Mononuclear cell (primary cell): ENCODE data around the gene HDAC4. TPM values are rescaled to one million over a fixed set of nuclear protein-coding genes. Genes with fewer than 3 reads are reported as not detected.
A peak's percentile ranks its signal among the peaks of the same experiment; 100 is the strongest.

ENCODE experiments used
- H3K27me3 ChIP-seq: 2 replicates; pipeline ENCODE4 v1.6.0; 2011; ENCODE audit warnings: low read length, control low read depth; ENCODE audit not compliant: insufficient read depth
- H3K4me1 ChIP-seq: 2 replicates; pipeline ENCODE4 v1.5.1; 2011; ENCODE audit warnings: mild to moderate bottlenecking, low read length, control low read depth; ENCODE audit not compliant: insufficient read depth
- H3K4me3 ChIP-seq: 2 replicates; pipeline ENCODE4 v1.5.1; 2011; ENCODE audit warnings: mild to moderate bottlenecking, low read length, moderate library complexity
- H3K9me3 ChIP-seq: 2 replicates; pipeline ENCODE4 v1.5.1; 2011; ENCODE audit warnings: low read depth, mild to moderate bottlenecking, control low read depth, low read length
- total RNA-seq: library from RNA; depleted of rRNA; stranded (reverse); fragments of >200 nt; gene quantifications from one replicate; pipeline ENCODE4 v1.2.3, GENCODE V29; 2012

The HDAC4 gene
- total RNA-seq, 1 donor = 27.7 TPM

DNA sequence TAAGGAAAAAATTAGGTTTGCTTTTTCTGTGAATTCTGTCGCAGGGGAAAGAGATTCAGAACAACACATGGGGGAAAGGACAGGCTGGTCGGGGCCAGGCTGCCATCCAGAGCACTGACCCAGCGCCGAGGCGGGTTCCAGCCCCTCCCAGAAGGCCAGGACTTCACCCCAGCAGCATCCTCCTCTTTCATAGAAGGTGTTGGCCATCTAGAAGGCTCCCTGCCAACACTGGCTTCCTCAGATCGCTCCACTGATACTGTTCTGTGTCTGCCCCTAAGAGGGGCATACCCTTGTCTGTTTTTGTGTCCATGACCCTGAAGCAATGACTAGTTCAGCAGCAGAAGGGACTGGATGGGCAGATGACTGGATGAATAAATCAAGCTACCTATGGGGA is 144.5 kb downstream of the HDAC4 start:
- no peak overlapping the region for H3K4me3 ChIP-seq
- no peaks in the 10 kb centered on the region for H3K27me3 ChIP-seq
- H3K9me3 ChIP-seq = no peaks in the 10 kb centered on the region
- peaks cover 96% of the 10 kb centered on the region for H3K4me1 ChIP-seq

DNA sequence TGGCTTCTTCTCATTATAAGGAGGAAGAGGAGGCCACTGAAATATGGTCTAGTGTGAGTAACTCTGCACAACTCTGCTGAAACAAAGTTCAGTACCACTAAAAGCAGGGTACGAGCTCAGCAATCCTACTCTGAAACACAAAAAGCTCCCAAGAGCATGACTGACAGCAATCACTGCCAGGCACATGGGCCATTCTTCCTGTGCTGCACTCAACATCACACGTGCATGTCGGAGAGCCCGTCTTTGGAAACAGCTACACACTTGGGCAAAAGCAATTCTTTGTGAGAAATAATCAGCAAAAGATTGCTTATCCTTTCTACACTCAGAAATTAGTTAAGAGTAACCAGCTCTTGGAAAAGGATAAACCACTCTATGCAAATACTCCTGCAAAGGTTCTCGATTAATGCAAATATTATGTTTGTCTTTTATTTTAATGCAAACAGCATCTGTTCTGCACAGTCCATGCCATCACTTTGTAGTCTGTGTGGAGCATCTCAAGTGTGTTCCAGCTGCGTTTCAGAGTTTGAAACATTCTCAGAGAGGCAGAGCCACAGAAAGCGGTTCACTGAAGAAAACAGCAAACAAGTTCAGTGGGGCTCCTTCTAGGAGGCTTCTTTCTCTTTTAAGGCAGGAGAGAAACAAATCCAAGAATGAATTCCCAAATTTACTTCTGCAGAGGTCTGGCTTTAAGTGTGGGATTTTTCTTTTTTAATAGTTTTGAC is 145.0 kb downstream of the HDAC4 start:
- H3K9me3 ChIP-seq = no peaks in the 10 kb centered on the region
- peaks cover 95% of the 10 kb centered on the region for H3K4me1 ChIP-seq
- no peak overlapping the region for H3K4me3 ChIP-seq
- H3K27me3 ChIP-seq = no peaks in the 10 kb centered on the region

DNA sequence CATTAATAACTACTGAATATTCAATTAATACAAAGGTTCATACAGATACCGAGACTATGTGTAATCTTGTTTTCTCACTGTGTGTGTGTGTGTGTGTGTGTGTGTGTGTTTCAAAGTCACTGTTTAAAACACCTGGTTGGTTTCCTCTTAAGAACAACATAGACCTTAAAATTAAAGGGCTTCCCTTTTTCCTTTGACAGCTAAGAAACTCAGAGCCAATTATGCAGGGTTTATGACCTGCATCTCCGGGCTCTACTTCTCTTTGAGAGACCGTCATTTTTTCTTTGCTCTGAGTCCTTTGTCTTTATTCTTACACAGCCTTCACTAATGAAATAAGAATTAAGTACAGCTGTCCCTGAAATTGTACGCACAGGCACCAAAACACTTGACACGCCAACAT is 145.6 kb downstream of the HDAC4 start:
- Histone ChIP-seq H3K4me1 (peaks cover 95% of the 10 kb centered on the region), H3K9me3 (no peaks in the 10 kb centered on the region), H3K27me3 (no peaks in the 10 kb centered on the region), H3K4me3 (no peak overlapping the region)

DNA sequence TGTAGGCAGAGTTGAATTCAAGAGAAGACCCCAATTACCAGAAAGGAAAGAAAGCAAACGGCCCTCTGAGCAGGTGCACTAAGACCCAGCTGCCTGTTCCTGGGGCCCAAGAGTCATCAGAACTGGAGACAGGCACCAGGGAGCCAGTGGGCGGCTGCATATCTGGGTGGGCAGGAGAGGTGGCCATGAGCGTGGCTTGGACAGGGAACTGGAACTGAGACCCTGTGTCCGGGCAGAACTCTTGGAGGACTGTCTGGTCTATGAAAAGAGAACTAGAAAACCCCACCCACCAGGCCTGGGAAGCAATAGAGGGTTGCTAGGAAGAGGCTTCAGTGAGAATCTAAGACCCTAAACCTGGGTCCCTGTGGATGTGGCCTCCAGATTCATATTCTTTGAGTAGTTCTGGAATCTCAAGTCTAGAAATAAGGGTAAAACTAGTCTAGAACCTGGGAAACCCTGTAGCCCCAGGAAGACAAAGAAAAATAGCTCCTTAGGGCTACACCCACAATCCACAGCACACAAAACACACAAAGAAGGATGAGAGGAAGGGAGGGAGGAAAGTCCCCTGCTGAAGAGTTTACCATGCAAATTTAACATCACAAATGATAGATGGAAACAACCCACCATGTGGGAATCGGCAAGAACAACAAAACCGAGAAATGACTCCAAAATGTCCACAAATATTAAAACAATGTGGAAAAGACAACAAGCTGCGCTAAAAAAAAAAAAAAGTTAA is 147.0 kb downstream of the HDAC4 start:
- Histone ChIP-seq H3K27me3 (no peaks in the 10 kb centered on the region), H3K4me1 (peaks cover 92% of the 10 kb centered on the region)

DNA sequence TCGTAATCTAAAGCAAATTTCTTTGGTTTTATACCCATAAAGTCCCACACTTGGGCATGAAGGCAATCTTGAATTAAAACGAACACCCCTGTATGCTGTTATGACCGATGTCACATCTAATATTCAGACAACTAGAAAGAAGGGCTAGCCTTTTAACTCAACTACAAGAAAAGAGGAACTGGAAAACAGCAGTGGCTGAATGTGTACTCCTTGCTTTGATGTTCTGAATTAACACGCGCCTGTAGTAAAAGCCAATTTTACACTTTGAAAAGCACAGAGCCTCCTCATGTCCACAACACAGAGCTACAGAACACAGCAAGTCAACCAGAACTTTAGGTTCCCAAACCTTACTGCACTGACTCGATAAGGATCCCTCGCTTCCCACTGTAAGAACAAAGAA is 147.6 kb downstream of the HDAC4 start:
- no peaks in the 10 kb centered on the region for H3K27me3 ChIP-seq
- peak overlapping the region; percentile 3 for H3K4me3 ChIP-seq
- peaks cover 86% of the 10 kb centered on the region for H3K4me1 ChIP-seq
- no peaks in the 10 kb centered on the region for H3K9me3 ChIP-seq

More for the DNA sequence above, 147.0 kb downstream of the HDAC4 start:
- Histone ChIP-seq H3K4me3 (no peak overlapping the region), H3K9me3 (no peaks in the 10 kb centered on the region)

DNA sequence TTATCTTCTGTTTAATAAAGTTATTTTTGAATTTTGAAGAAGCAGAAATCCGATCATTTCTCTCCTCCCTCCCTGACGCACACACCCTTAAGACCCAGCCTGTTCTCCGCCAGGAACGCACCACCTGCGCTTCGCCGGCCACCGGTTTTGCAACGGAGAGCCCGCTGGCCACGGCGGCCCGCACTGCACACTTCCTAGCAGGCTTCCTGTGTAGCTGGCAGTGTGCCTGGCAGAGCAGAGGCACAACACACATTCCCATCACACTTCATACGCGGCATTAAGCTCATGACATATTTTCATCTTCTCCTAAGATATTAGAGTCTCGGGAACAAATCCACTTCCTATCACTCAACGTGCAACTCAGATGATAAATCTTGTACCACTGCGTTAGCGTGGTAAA is 148.0 kb downstream of the HDAC4 start:
- Histone ChIP-seq H3K27me3 (no peaks in the 10 kb centered on the region), H3K9me3 (no peaks in the 10 kb centered on the region), H3K4me1 (peaks cover 83% of the 10 kb centered on the region), H3K4me3 (peak overlapping the region; percentile 3)

DNA sequence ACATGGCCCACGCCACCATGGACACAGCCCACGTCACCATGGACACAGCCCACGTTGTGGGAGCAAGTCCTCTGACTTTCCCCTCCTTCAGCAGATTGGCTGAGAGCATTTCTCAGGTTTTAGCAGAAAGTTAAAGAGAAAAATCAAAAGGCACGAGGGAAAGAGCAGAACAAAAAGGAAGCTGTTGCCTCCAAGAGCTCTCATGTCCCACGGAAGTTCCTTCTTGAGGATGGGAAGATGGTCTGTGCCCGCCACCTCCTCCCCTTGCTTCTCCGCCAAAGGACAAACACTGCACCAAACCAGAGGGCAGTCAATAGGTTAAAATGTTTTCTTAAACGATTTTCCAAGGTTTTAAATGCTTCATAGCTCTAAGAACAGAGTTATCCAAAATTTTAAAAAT is 148.4 kb downstream of the HDAC4 start:
- Histone ChIP-seq H3K9me3 (no peaks in the 10 kb centered on the region), H3K4me3 (no peak overlapping the region), H3K4me1 (peaks cover 81% of the 10 kb centered on the region), H3K27me3 (no peaks in the 10 kb centered on the region)

DNA sequence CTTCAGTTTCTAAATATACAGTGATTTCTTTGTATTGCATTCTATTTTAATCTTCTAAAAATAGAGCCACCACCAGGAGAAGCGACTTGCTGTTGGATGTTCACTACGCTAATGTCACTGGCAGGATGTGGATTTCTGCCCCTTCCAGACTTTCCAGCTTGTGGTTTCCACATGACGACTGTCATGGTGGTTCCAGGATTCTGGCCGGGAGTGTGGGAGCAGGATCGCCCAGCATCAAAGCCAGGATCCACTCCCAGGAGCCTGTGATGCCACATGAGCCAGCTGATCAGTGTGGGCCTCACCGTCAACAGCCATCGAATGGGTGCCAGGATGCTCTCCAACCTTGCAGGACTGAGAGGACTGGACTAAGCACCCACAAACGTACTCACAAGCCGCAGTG is 148.8 kb downstream of the HDAC4 start:
- Histone ChIP-seq H3K9me3 (no peaks in the 10 kb centered on the region), H3K4me3 (no peak overlapping the region), H3K27me3 (no peaks in the 10 kb centered on the region), H3K4me1 (peaks cover 77% of the 10 kb centered on the region)

DNA sequence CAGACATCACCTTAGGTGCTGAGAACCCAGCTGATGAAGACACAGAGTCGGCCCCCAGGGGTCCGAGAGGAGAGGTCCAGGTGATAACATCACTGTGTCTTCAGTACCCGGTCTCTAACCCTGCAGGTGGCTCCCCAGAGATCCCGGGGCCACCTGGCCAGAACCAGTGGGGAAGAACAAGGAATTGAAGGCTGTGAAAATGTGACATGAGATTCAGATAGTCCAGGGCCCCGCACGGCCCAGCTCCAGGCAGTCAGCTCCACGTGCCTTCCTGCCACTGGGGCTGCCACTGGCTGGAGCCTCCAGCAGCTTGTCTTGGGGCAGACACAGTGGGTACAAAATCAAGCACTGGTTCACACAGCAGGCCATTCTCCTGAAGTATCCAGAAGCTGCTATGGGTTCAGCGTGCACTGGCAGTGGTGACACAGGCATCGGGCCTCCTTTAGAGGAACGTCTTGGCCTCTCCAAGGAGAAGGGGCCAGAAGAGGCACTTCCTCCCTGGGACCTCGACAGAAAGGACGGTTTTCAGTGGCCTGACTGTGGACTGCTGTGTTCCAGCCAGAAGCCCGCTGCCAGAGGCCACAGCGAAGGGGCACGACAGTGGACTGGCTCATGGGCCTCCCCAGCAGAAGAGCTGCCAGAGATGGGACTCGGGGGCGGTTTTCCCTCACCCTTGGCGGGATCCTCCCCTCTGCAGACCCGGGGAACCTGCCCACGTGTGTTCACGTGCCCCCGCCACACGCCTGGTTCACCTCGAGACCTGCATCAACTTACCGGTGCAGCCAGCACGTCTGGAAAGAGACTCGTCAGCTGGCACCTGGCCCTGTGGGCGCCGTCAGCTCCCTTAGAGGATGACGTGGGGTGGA is 150.4 kb downstream of the HDAC4 start:
- H3K4me3 ChIP-seq = no peak overlapping the region
- H3K9me3 ChIP-seq = no peaks in the 10 kb centered on the region
- no peaks in the 10 kb centered on the region for H3K27me3 ChIP-seq
- H3K4me1 ChIP-seq = peaks cover 64% of the 10 kb centered on the region

DNA sequence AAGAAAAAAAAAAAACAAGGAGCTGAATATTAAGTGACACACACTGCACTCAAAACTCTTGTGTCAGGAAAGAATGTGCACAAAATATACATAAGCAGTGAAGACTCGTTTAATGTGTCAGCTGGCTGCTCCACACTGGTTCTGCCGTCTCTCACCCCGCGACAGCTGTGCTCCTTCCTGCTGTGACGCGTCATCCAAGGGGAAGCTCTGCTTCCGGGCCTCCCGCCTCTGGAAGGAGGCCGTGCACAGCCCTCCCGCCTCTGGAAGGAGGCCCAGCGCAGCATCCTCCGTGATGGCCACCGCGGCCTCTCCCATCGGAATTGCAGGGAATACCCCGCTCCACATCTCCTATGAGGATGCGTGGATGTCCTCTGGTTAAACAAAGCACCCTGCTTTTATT is 151.0 kb downstream of the HDAC4 start:
- no peaks in the 10 kb centered on the region for H3K9me3 ChIP-seq

DNA sequence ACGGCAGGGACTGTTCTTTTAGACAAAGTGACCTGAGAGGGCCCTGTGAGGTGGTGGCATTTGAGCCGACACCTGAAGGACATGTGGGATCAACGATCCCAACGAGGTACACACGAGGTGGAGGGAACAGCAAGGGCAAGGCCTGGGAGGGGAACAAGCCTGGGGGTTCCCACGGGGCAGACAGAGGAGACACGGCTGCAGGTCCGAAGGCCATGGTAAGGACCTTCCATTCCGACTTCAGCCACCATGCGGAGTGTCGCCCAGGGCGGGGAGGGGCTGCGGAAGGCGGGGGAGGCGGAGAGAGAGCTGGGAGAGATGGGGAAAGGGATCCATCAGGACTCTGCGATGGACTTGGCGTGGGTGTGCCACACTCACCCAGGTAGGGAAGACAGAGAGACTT is 151.8 kb downstream of the HDAC4 start:
- Histone ChIP-seq H3K4me3 (no peak overlapping the region), H3K27me3 (no peaks in the 10 kb centered on the region), H3K4me1 (peaks cover 65% of the 10 kb centered on the region), H3K9me3 (no peaks in the 10 kb centered on the region)

More for the DNA sequence above, 151.0 kb downstream of the HDAC4 start:
- peaks cover 62% of the 10 kb centered on the region for H3K4me1 ChIP-seq
- no peaks in the 10 kb centered on the region for H3K27me3 ChIP-seq
- no peak overlapping the region for H3K4me3 ChIP-seq

DNA sequence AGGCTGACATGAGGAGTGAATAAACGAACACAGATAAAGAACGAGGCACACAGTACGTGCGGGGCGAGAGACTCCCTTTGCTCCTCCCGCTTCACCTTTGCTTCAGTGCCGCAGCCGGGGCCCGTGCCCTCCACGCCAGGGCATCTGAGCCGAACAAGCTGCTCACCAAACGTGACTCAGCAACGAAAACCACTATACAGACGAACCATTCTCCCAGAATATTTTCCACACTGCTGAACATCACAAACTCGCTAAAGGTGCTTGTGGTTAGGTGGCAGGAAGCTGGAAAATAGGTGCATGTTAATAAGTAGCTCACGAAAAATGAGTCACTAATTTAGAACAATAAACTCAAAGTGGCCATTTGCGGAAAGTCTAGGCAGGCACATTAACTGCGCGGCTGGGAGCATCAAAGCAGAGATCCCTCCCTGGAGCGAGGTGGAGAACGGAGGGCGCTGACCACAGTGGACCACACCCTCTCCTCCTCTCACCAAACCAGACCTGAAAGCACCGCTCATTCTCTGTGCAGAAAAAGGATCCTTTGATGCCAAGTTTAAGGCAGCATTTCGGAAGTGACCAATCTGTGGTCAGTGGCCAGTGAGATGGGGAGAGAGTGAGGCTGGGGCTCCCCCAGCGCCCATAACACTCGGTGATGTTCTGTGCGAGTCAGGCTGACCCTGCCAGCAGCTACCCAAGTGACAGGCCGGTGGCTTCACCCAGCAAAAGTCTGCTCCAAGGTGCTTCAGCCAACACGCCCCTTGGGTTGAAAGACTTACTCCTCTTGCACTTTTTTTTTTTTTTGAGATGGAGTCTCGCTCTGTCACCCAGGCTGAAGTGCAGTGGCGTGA is 153.2 kb downstream of the HDAC4 start:
- Histone ChIP-seq H3K4me1 (peaks cover 58% of the 10 kb centered on the region), H3K9me3 (no peaks in the 10 kb centered on the region), H3K27me3 (no peaks in the 10 kb centered on the region), H3K4me3 (no peak overlapping the region)

DNA sequence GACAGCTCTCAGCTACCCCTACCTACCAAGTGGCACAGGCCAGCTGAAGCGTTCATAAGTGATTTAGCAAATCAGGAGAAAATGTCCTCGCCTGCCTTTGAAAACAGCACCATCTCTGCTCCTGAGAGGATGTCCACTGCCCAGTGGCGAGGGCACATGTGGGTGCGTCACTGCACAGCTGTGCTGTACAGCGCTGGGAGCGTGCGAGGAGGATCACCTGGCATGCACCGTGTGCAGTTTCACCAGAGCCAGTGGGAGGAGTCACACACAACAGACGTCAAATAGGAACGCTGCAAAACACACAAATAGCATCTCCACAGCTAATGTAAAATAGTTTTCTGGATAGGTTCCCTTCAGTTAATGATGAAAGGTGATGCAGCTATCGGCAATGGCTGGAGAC is 154.1 kb downstream of the HDAC4 start:
- peaks cover 58% of the 10 kb centered on the region for H3K4me1 ChIP-seq
- H3K9me3 ChIP-seq = no peaks in the 10 kb centered on the region
- H3K4me3 ChIP-seq = no peak overlapping the region
- no peaks in the 10 kb centered on the region for H3K27me3 ChIP-seq

DNA sequence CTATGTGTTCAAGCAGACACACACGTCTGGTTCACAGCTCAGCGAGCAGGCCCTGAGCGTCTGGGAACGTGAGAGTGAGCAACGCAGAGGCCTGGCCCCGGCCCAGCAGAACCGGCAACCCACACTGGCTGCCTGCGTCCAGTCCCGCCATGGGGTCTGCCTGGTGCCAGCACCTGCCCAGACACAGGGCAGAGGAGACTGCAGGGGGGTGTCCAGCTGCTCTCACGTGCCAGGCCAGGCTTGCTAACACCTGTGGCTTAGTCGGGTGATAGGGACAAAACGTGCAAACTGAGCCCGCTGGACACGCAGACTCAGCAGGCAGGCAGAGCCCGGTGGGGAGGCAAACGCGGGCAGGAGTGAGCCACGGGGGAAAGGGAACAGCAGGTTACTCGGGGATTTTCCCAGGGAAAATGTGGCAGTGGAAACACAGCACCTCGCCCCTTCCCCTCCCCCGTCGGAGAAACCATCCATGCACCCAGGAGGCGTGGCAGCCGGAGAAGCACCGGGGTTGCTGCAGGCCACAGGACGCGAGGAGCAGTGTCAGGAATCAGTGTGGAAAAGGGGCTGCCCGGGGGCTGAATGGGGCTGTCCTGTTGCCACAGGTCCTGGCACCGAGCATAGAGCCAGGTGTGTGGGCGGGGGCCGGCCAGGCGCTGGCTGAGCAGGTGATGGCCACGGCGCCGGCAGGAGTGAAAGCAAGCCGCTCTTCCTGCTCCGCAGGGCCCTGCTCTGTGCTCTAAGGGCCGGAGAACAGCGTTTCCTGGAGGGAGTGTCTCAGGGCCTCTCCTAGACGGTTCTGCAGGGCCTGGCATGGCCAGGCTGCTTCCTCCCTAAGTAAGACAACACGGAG is 154.7 kb downstream of the HDAC4 start:
- no peaks in the 10 kb centered on the region for H3K9me3 ChIP-seq
- H3K4me1 ChIP-seq = peaks cover 58% of the 10 kb centered on the region

More for the DNA sequence above, 154.7 kb downstream of the HDAC4 start:
- no peak overlapping the region for H3K4me3 ChIP-seq
- no peaks in the 10 kb centered on the region for H3K27me3 ChIP-seq
